GM12875 (cell line): ENCODE results near the gene SELENOI.

Experiments
- H3K4me3 ChIP-seq: one replicate; pipeline ENCODE4 v1.5.1; 2011; ENCODE audit warnings: low read depth, low read length, control low read depth
- CTCF ChIP-seq: IDR thresholded peaks from 2 replicates; pipeline ENCODE4 v1.5.1; 2011; ENCODE audit warnings: low read depth, mild to moderate bottlenecking, control low read depth, inconsistent platforms, low read length, moderate library complexity, borderline replicate concordance; ENCODE audit not compliant: insufficient read depth

The SELENOI gene

DNA sequence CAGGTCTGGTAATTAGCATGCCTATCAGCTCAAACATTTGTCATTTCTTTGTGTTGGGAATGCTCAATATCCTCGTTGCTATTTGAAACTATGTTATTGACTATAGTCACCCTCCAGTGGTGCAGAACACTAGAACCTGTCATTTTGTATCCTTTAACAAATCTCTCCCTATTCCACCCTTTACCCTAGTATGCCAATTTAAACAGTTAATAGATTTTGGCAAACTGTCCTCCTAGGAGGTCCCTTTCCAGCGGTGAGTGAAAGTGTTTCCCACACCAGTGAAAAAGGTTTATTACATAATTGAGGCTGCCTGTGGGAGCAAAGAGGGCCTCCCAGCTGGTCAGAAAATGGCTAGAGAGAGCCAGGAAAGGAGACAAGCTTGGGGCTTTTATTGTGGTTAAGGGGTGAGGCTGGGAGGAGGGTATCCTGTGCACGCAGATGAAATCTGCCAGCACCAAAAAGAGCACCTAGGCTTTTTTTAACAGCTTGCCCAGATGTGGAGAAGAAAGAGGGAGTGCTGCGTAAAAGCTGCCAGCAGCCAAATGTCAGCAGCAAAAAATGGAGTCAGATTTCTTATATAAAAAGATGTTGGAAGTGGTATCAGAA, 53.9 kb downstream of the SELENOI start:
- TF ChIP-seq CTCF: no peak
- no peak overlapping the region for H3K4me3 ChIP-seq

GRCh38 chr2:26400723-26401122, 54.8 kb downstream of the SELENOI start:
- no peak overlapping the region for H3K4me3 ChIP-seq
- no peak for TF ChIP-seq CTCF

- no peak within 1 kb of the TSS for H3K4me3 ChIP-seq
- no peak for TF ChIP-seq CTCF
Observed at GRCh38 chr2:26401739-26402541, 56.0 kb downstream of the SELENOI start, which contains the start of gene DRC1. Gene DRC1 (plus strand): TSS chr2:26401920. CDS start chr2:26401990, 70 bp downstream.

DNA sequence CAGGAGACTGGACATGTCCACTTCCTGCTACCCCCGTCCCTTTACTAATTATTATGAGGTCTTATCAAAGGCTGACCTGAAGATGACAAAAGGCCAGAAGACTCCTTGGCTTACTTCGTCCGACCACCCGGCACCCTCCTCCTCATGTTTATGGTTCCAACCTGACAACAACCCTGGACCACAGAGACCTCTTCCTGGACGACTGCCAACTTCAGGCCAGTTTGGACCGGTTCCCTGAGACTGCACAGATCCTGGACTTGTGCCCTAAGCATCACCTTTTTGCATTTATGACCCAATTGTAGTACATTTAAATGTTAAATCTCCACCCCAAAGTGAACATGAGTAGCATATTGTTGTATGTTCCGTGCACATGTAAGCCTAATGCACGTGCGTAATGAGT, 61.6 kb downstream of the SELENOI start:
- H3K4me3 ChIP-seq: no peak overlapping the region
- no peak for TF ChIP-seq CTCF

DNA sequence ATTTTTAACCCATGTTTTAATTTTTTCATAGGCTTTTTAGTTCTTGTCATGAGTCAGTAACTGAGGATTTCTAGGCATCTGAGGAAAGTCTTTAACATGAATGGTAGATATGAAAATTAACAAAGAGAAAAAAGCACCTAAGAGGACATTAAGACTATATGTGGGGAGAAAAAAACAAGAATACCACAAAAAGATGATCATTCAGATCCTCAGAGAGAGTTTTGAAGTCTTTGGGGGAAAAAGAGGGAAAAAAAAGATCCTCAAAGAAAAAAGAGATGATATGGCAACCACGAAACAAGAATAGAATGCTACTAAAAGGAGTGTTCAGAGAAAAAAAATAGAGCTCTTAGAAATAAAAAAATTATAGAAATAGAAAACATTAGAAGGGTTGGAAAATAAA, 63.8 kb downstream of the SELENOI start:
- no peak overlapping the region for H3K4me3 ChIP-seq
- no peak for TF ChIP-seq CTCF

DNA sequence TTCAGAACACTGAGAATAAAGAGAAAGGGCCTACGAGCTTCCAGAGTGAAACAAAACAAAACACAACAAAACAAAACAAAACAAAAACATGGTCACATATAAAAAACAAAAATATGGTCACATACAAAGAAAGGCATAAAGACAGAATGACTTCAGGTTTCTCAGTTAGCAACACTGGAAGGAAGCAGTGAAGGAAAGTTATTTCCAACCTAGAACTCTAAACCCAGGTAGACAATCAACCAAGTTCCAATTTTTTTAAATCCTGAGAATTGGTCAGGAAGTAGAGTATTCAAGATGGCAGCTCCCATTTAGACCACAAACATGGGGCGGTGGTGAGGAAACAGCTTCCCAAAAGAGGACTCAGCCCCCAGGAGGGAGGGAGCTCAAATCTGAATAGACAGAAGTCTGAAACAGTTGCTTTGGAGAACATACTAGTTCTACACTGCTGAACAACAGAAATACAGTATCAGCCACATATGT, 64.9 kb downstream of the SELENOI start:
- no peak overlapping the region for H3K4me3 ChIP-seq
- no peak for TF ChIP-seq CTCF

- H3K4me3 ChIP-seq: no peak overlapping the region
- no peak for TF ChIP-seq CTCF
Observed at GRCh38 chr2:26411419-26411818, 65.5 kb downstream of the SELENOI start.
